Measurements from ENCODE around the gene HACD1. TPM values are rescaled to one million over a fixed set of nuclear protein-coding genes. Genes with fewer than 3 reads are reported as not detected.
"Not testable (repeated sequence)": the region's sequence is repeated elsewhere in the genome, so short reads cannot be mapped to it uniquely, and the experiment has no call there.

Gene HACD1
- total RNA-seq, 1 donor from 2014 or later: 41.6 TPM

- Histone ChIP-seq H3K27ac (no peak overlapping the region), H3K27me3 (no peaks in the 10 kb centered on the region), H3K4me3 (no peak overlapping the region), H3K4me1 (no peaks in the 10 kb centered on the region), H3K36me3 (peaks cover under 1 to 20% of the 10 kb centered on the region in 2 donors), H3K9me3 (no peaks in the 10 kb centered on the region)
- no peak for DNase-seq (ENCODE audit: low spot score in 2 of 2)
- intact Hi-C loops (cut with DNase I): no loop called here
- TF ChIP-seq, protein P1, sequence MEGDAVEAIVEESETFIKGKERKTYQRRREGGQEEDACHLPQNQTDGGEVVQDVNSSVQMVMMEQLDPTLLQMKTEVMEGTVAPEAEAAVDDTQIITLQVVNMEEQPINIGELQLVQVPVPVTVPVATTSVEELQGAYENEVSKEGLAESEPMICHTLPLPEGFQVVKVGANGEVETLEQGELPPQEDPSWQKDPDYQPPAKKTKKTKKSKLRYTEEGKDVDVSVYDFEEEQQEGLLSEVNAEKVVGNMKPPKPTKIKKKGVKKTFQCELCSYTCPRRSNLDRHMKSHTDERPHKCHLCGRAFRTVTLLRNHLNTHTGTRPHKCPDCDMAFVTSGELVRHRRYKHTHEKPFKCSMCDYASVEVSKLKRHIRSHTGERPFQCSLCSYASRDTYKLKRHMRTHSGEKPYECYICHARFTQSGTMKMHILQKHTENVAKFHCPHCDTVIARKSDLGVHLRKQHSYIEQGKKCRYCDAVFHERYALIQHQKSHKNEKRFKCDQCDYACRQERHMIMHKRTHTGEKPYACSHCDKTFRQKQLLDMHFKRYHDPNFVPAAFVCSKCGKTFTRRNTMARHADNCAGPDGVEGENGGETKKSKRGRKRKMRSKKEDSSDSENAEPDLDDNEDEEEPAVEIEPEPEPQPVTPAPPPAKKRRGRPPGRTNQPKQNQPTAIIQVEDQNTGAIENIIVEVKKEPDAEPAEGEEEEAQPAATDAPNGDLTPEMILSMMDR (IDR thresholded peaks at IDR 0.05): no peak
Observed at GRCh38 chr10:17588420-17588819, 28.8 kb downstream of the HACD1 start.

DNA sequence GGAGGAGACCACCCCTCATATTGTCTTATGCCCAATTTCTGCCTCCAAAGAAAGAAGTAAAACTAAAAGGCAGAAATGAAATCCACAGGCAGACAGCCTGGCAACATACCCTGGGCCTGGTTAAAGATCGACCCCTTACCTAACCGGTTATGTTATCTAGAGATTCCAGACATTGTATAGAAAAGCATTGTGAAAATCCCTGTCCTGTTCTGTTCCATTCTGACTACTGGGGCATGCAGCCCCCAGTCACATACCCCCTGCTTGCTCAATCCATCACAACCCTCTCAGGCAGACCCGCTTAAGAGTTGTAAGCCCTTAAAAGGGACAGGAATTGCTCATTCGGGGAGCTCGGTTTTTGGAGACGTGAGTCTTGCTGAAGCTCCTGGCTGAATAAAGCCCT lies 29.9 kb downstream of the HACD1 start:
- H3K27me3 ChIP-seq; DNase-seq (ENCODE audit: low spot score in 2 of 2); H3K27ac ChIP-seq; H3K36me3 ChIP-seq; H3K4me1 ChIP-seq; H3K4me3 ChIP-seq; H3K9me3 ChIP-seq; intact Hi-C loops (cut with DNase I): not testable (repeated sequence)

DNA sequence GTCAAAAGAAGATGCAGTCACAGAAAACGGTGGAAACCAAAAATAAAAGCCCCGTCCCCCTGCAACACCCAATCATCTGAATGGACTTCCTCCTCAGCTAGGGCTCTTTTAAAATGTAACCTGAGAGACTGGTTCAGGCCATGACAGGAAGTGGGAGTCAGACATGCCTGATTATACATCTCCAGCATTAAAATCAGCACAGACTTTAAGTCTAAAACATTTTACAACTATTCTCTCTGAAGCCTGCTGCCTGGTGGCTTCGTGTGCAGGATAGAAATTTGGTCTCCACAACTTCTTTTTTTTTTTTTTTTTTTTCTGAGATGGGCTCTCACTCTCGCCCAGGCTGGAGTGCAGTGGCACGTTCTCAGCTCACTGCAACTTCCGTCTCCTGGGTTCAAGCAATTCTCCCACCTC lies 30.3 kb downstream of the HACD1 start:
- intact Hi-C loops (cut with DNase I): no loop called here
- H3K4me3 ChIP-seq: no peak overlapping the region
- H3K36me3 ChIP-seq: peaks cover 0 to 7% of the 10 kb centered on the region in 2 donors
- H3K9me3 ChIP-seq: no peaks in the 10 kb centered on the region
- H3K27me3 ChIP-seq: no peaks in the 10 kb centered on the region
- no peak overlapping the region for H3K27ac ChIP-seq
- TF ChIP-seq, protein P1 (IDR thresholded peaks at IDR 0.05): no peak
- no peak for DNase-seq (ENCODE audit: low spot score in 2 of 2)
- H3K4me1 ChIP-seq: no peaks in the 10 kb centered on the region

- no peaks in the 10 kb centered on the region for H3K36me3 ChIP-seq
- no peak for DNase-seq (ENCODE audit: low spot score in 2 of 2)
- H3K4me3 ChIP-seq: no peak overlapping the region
- intact Hi-C loops (cut with DNase I): no loop called here
- no peaks in the 10 kb centered on the region for H3K27me3 ChIP-seq
- no peaks in the 10 kb centered on the region for H3K4me1 ChIP-seq
- no peak overlapping the region for H3K27ac ChIP-seq
- TF ChIP-seq, protein P1 (IDR thresholded peaks at IDR 0.05): no peak
- H3K9me3 ChIP-seq: no peaks in the 10 kb centered on the region
Observed at GRCh38 chr10:17585016-17585415, 32.2 kb downstream of the HACD1 start.

- no peak for DNase-seq (ENCODE audit: low spot score in 2 of 2)
- TF ChIP-seq, protein P1 (IDR thresholded peaks at IDR 0.05): no peak
Observed at GRCh38 chr10:17580885-17581284, 36.3 kb downstream of the HACD1 start.

DNA sequence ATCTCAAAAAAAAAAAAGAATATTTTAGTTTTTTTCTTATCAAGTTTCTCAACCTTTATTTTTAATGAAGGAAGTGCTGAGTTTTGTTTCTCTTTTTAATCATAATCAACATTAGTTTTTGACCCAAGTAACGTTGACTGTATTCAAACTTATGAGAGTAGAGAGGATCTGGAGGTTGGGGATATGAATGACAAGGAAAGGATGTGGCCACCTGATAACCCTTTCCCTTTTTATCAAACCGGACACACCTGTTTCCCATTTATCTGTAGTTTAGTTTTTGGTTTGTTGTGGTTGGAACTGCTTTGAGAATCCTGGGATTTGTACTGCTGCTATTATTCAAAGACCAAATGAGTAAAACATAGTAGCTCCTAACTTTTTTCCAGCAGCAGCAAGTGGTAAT lies 38.6 kb downstream of the HACD1 start:
- TF ChIP-seq, protein P1 (IDR thresholded peaks at IDR 0.05): no peak
- intact Hi-C loops (cut with DNase I): no loop called here

More at GRCh38 chr10:17580885-17581284, 36.3 kb downstream of the HACD1 start:
- no peak overlapping the region for H3K27ac ChIP-seq
- H3K27me3 ChIP-seq: no peaks in the 10 kb centered on the region
- H3K9me3 ChIP-seq: no peaks in the 10 kb centered on the region
- H3K4me1 ChIP-seq: no peaks in the 10 kb centered on the region
- H3K36me3 ChIP-seq: no peaks in the 10 kb centered on the region
- intact Hi-C loops (cut with DNase I): no loop called here
- H3K4me3 ChIP-seq: no peak overlapping the region

More for the DNA sequence above, 38.6 kb downstream of the HACD1 start:
- Histone ChIP-seq H3K27me3 (no peaks in the 10 kb centered on the region), H3K9me3 (no peaks in the 10 kb centered on the region), H3K4me1 (no peaks in the 10 kb centered on the region), H3K4me3 (no peak overlapping the region), H3K27ac (no peak overlapping the region), H3K36me3 (no peaks in the 10 kb centered on the region)
- no peak for DNase-seq (ENCODE audit: low spot score in 2 of 2)
